SK-N-SH treated with all-trans-retinoic acid at 6 μM for 48 hours (cell line): Measurements from ENCODE around the gene VAC14.

Experiments used
- CREB5 ChIP-seq: fragments of 250-450 bp; sonication (Bioruptor Pico); IDR thresholded peaks from 2 replicates; pipeline ENCODE4 v1.5.1; 2020; ENCODE audit warnings: low read depth, mild to moderate bottlenecking, moderate library complexity
- GLIS3 ChIP-seq: fragments of 250-450 bp; sonication (Bioruptor Pico); IDR thresholded peaks from 2 replicates; pipeline ENCODE4 v1.5.0; 2020; ENCODE audit warnings: mild to moderate bottlenecking, moderate library complexity
- PATZ1 ChIP-seq: fragments of 250-450 bp; sonication (Bioruptor Pico); IDR thresholded peaks from 2 replicates; pipeline ENCODE4 v1.8.0; 2020; ENCODE audit warnings: mild to moderate bottlenecking, moderate library complexity, borderline replicate concordance

DNA sequence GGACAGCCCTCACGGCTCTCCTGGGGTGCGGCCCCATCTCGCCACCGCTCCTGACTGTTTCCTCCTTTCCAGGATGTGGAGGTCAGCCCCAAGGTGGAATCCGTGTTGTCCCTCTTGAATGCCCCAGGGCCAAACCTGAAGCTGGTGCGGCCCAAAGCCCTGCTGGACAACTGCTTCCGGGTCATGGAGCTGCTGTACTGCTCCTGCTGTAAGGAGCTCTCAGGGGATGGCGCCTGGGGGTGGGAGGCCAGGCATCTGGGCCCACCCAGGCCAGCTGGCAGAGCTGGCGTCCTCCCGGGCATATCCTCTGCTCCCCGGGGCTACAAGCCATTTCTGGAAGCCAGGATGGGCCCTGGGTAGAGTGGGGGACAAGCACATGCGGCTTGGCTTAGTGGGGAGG lies 141.4 kb downstream of the VAC14 start:
- TF ChIP-seq PATZ1 (CRISPR knock-in tag) (no peak), CREB5 (no peak), GLIS3 (CRISPR knock-in tag) (no peak)
